Activated gamma-delta T cell treated with anti-CD3 and anti-CD28 coated beads, Interleukin-2, amount 50 U/mL, for 16 hours (primary cell): Measurements from ENCODE around the gene HABP4.
"Not testable (repeated sequence)": the region's sequence is repeated elsewhere in the genome, so short reads cannot be mapped to it uniquely, and the experiment has no call there.

Experiments used
- DNase-seq: peaks from one replicate; pipeline ENCODE4 v3.0.0-alpha.2; 2020; ENCODE audit warnings: low read depth

The HABP4 gene

DNA sequence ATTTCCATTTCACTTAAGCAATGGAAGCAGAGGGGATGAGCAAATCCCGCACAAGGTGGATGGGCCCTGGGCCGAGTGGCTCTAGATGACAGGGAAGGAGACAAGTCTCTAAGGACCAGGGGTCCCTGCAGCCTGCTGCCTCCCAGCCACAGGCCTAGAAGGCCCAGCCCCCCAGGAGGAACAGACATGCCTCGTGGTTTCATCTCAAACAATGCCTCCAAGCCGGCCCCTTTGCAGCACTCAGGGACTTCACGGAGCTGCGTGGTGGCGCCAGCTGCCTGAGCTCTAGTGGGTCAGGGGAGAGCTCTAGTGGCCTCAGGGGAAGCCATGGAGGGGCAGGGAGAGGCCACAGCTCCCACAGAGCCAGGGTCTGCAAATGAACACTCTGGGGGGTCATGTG is 48.8 kb downstream of the HABP4 start:
- DNase-seq: no peak

DNA sequence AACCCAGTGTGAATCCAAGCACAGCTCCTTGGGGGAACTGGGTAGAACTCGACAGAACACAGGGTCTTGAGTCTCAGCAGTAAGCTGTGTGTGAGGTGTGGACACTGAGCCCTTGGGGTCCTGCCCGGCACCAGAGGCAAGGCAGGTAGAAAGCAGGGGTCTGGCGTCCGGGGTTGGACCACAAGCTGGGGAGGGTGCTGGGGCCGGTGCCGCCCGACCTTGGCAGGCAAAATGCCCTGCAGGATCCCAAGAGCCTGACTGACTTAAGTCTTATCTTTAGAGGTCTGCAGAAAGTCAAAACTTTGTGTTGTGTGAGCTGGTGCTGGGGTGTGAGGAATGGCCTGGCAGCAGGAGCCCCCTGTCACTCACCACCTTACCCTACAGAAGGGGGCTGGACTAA is 49.3 kb downstream of the HABP4 start:
- DNase-seq: no peak

DNA sequence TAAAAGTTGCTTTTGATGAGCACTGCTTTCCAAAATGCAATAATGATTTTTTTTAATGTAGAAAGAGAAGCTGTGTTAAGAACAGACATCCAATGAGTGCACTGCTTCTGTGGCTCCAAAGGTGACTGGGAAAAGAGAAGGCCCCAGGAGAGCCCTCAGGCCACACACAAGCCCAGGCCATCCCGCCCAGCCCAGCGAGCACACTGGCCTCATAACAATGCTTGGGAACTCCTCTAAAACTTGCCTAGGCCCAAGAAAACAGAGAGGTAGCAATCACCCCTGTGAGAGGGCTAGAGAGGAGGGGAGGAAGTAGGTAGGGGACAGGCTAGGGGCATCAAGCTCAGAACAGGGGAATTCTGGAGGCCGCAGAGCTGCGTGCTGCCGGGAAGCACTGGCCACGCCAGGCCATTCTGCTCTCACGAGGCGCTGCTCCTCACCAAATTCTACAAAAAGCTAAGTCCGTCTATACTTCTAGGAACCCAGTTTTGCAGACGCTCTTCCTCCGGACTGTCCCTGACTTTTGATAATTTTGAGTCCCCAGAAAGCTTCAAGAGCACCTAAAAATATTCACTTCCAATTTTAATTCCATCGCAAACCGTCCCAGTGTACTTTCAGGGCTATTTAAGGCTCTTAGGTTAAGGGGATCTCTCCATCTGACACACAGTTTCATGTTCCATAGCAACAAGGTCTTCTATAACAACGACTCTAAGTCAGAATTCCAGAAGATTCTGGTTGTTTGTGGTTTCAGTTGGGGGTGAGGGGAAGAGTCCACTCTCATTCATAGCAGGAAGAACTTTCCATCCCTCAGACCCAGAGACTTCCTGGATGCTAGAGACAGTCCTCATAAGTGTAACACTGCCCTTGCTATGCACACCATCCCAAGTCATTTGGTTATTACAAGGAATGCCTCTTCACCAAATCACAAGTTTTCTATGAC is 51.0 kb downstream of the HABP4 start:
- DNase-seq: no peak

DNA sequence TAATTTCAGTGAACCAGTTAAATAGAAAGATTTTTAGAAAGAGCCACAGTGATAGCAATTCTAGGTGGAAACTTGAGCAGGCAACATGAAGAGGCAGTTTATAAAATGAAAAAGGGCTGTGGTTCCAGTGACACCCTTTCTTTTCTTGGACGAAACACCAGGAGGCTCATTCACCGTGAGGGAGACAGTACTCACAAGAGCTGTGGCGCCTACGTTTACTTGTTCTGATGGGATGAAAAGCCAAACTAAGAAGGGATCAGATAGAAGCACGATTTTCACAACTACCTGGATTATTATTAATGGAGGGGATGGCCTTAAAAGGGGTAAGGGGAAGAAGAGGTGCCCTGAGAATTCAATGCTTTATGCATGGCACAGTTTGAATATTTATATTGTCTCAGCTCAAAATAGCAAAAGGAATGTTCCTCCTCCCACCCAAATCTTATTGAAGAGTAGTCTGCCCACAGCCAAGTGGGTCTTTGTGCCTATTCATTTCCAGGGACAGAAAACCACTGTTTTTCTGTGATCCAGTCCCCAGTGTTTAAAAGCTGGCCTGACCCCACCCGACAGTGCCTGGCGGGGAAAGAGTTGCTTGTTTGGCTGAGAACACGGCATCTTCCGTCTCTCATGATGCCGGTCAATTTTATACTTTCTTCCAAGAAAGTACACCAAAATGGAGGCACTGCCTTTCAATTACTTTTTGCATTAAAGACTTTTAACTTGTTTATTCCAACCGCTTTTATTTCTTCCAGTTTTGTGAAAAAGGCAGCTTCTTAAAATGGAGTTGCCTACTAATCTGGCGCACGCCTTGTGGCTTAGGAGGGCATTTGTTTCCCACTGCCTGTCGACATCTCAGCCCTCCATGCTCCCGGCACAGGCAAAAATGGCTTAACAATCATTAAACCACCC is 51.9 kb downstream of the HABP4 start:
- no peak for DNase-seq

GRCh38 chr9:96502539-96503373 is 52.8 kb downstream of the HABP4 start:
- DNase-seq: no peak

GRCh38 chr9:96503374-96503748 is 53.4 kb downstream of the HABP4 start:
- not testable (repeated sequence) for DNase-seq

DNA sequence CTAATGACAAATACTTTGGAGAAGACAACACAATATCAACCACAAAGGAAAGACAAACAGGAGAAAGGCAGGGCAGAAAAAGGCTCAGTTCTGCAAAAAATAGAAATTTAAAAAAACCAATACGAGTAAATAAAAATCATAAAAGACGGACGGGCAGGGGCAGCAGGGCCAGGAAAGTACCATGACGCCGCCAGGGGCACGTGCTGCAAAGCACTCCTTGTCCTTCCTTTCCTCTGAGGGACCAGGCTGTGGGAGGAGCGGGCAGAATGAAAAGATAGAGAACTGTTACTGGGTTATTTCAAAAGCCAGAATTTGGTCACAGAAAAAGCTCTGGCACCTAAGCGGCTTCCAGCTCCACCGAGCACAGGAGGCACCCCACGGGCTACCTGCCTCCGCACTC is 53.9 kb downstream of the HABP4 start:
- DNase-seq: no peak

- DNase-seq: no peak
These were observed 55.5 kb downstream of the HABP4 start for GRCh38 chr9:96505316-96505991.

DNA sequence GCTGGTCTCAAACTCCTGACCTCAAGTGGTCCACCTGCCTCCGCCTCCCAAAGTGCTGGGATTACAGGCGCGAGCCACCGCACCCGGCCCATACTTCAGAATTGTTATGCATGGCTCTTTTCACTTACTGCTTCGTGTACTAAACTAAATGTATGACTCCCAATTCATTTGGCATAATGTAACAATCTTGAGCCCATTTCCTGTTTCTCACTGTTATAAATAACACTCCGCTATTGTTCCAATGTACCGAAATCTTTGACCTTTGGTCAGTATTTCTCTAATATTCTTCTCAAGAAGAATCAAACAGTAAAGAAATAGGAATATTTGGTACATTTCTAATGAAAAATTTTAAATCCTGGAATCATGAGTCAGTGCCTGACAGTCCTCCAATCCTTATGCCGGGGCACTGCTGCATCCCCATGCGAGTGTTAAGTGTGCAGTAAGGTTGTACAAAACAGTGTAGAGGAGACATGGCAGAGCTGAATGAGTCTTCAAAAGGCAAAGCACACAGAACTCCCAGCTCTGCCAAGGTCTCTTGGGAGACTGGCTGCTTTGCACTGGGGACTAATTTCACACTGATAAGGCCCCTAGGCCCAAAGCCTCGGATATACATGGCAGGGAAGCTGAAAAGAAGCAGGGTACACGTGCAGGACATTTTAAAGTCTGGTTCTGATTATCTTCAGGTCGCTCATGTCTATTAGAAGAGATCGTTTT is 58.4 kb downstream of the HABP4 start:
- no peak for DNase-seq

DNA sequence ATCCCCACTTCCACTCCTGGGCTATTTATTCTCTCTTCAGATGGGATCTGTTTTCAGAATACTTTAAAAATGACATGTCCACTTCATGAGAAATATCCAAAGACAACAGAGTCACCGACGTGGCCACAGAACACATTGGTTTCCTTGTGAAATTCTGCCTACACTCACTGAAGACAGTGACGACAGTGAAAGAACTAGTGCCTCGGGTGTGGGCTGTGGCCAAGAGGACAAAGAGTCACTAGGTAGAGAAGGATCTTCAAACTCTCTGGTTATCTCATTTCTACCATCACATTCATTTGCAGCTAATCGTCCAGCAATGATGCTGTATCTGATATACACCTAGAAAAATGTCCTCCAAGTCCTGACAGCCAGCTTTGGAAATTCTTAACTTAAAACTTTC is 59.1 kb downstream of the HABP4 start:
- no peak for DNase-seq

- DNase-seq: no peak
These were observed 59.9 kb downstream of the HABP4 start for GRCh38 chr9:96509848-96510247.

GRCh38 chr9:96510258-96510657 is 60.3 kb downstream of the HABP4 start:
- DNase-seq: no peak

DNA sequence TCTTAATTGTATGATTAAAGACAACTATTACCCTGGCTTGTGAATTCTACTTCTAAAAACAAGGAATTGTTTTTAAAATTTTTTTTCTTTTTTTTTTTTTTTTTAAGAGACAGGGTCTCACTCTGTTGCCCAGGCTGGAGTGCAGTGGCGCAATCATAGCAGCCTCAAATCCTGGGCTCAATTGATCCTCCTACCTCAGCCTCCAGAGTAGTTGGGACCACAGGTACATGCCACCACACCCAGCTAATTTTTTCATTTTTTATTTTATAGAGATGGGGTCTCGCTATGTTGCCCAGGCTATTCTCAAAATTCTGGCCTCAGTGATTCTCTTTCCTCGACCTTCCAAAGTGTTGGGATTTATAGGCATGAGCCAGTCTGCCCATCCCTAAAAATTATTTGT is 62.3 kb downstream of the HABP4 start:
- DNase-seq: no peak

DNA sequence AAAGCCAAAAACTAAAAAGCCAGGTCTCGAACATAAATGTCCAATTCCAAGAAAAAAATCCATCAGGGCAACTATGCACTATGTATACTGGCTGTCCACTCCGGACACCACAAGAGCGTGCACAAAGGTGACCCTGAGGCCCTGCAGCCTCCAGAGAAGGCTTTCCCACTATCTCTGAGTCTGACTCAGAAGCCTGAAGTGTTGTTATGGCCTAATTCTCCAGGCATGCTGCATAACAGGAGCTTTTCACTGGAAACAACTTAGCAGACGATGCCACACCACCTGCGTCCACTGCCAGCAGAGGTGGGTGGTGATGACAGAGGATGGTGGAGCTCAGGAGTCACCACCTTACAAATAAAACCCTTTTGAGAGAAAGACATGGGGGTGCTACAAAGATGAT is 63.7 kb downstream of the HABP4 start:
- no peak for DNase-seq

- DNase-seq: no peak
These were observed 64.3 kb downstream of the HABP4 start for GRCh38 chr9:96514108-96514799.

DNA sequence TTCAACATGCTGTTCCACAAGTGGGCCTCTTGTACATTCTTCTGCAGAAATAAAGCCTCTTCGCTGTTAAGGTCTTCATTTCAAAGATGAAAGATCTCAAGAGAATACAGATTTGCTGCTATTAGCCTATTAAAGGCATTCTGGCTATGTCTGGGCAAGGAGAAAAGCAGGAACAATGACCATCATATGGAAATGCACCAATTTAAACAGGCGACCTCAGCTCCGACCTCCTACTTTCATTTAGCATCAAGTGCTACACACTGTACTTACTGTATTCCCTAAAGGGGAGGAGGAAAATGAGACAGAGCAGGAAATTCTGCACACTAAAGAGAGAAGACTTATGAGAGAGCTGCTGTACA is 64.8 kb downstream of the HABP4 start:
- DNase-seq: no peak

- DNase-seq: no peak
These were observed 65.9 kb downstream of the HABP4 start for GRCh38 chr9:96515621-96516470.

GRCh38 chr9:96519095-96519494 is 69.1 kb downstream of the HABP4 start:
- DNase-seq: no peak

- no peak for DNase-seq
These were observed 69.8 kb downstream of the HABP4 start for GRCh38 chr9:96519787-96520186.
